GM12872 (cell line): ENCODE measurements around the gene DISP3.

Experiments used
- TF ChIP-seq, protein P1 (sequence below): IDR thresholded peaks from 3 replicates; pipeline ENCODE4 v1.5.1; 2011; ENCODE audit warnings: low read depth, mild to moderate bottlenecking, low read length, moderate library complexity; ENCODE audit not compliant: insufficient read depth

DISP3 gene

DNA sequence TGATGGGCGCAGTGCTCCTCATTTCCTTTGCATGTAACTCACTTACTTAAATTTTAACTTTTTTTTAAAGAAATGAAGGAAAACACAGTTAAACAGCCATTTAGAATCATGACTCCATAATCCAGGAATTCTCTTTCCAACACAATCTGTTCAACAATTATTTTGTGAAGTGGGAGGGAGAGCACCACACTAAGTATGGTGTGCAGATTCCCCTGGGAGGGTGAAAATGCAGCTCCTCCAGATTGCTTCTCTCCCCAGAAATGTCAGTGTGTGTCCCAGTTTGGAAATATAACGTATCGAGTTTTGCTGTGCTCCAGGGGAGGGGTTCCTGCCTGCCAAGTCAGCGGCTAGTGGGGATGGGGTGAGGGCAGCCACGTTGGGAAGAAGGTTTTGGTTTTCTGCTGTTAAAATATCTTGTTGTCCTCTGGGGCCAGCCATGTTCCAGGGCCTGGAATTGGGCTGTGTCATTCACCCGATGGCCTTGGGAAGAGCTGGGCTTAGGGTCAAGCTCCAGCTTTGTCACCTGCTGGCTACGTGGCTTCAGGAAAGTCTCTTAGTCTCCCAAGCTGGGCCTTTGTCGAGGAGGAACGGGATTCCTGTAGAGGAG lies 17.3 kb upstream of the DISP3 start:
- TF ChIP-seq, protein P1, sequence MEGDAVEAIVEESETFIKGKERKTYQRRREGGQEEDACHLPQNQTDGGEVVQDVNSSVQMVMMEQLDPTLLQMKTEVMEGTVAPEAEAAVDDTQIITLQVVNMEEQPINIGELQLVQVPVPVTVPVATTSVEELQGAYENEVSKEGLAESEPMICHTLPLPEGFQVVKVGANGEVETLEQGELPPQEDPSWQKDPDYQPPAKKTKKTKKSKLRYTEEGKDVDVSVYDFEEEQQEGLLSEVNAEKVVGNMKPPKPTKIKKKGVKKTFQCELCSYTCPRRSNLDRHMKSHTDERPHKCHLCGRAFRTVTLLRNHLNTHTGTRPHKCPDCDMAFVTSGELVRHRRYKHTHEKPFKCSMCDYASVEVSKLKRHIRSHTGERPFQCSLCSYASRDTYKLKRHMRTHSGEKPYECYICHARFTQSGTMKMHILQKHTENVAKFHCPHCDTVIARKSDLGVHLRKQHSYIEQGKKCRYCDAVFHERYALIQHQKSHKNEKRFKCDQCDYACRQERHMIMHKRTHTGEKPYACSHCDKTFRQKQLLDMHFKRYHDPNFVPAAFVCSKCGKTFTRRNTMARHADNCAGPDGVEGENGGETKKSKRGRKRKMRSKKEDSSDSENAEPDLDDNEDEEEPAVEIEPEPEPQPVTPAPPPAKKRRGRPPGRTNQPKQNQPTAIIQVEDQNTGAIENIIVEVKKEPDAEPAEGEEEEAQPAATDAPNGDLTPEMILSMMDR = no peak

DNA sequence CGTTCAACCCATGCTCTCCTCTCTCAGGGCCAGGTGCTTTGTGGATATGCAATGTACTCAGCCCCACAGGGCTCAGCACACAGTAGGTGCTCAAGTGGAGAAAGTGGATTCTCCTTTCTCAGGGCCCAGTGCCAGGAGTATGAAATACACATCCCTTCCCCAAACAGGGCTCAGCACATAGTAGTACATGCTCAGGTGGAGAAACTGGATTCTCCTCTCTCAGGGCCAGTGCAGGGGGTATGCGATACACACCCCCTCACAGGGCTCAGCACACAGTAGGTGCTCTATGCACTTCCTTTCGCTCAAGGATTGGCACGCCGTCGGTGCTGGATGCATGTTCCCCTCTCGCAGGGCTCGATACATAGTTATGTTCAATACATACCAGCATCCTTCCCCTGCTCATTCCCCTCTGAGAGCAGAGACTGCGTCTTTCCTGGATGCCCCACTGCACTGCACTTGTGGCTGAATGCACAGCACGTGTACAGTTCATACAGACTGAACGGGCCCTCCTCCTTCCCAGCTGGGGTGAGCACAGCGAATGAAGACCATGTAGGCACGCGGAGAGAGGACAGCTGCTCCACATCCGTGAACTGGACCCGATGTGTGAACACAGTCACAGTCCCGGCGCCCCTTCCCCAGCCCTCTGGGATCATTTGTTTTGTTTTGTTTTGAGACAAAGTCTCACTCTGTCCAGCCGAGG lies 16.6 kb upstream of the DISP3 start:
- TF ChIP-seq, protein P1 = no peak

DNA sequence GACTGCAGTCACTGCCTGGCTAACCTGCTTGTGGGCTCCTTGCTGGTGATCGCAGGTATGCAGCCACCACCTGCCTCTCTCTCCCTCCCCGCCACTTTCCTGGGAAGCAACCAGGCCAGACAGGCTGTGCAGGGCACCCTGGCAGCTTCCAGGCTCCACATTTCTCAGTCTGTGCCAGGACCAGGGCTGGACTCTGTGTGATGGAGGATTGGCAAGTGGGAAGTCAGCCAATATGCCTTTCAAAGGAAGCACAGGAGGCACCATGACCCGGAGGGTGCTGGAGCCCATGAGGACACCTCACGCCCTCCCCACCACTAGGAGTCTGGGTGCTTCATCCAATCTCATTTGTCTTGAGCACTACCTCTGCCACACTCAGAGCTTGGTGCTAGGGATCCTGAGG lies 15.8 kb upstream of the DISP3 start:
- TF ChIP-seq, protein P1 = no peak

DNA sequence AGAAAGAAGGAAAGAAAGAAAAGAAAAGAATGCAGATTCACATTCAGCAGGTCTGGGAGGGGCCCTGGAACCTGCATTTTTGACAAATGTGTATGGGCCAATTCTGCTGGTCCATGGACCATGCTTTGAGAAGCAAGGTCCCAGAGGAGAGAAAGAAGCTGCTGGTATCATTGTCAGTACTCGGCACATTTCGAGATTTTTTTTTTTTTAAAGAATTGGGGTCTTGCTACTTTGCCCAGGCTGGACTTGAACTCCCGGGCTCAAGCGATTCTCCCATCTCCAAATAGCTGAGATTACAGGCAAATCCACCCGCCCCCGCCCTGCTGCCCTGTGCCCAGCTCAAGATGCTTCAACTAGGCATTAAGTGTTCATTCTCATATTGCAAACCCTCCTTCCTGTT lies 13.6 kb upstream of the DISP3 start:
- TF ChIP-seq, protein P1 = no peak

DNA sequence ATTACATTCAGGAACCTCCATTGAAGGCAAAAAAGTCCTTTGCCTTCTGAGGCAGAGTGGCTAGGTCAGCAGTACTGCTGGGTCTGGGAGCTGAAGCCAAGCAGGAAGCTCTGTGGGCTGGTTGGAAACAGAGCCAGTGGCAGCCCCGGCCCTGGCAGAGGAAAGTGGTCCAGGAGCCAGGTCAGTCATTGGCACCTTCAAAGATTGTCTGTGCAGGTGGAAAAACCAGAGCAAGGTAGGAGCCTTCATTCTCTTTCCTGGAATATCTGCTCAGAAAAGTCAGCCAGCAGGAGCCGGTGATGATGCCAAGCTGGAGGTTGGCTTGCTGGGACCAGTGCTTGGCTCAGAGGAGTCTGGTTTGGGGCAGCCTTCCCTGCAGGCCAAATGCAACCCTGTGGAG lies 12.5 kb upstream of the DISP3 start:
- TF ChIP-seq, protein P1 = no peak

DNA sequence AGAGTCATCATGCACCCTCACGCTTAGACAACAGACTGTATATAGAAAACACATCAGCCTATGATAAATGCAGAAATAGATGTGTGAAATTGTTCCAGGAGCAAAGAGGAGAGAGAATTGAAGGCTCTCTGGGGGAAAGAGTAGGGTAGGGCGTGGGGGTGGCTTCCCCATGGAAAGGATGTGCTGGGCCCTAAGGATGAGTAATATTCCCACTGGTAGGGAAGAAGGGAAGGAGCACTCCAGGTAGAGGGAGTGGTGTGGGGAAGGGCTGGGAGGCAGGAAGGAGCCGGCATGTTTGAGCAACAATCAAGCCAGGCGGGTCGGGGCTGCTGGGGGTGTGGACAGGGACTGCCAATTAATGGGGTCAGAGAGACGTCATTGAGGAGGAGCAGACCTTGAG lies 10.1 kb upstream of the DISP3 start:
- TF ChIP-seq, protein P1 = no peak

DNA sequence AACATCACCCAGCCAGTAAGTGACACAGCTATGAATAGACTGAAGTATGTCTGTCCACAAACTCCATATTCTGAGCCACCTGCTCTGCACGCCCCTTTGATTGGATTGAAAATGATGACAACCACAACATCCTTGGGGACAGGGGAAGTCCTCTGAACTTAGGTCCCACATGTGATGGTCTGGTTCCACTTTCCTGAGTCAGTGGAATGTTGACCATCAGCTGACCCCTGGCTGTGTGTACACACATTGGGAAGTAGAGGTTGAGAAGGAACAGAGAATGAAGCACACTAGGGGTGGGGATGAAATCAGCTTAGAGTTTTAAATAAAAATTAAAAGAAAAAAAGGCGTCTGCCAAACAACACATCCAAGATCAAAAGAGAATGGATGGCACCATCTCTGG lies 8.0 kb upstream of the DISP3 start:
- TF ChIP-seq, protein P1 = no peak
